Chondrocyte (in vitro differentiated cells): ENCODE data around the gene SMAD9. TPM values are rescaled to one million over a fixed set of nuclear protein-coding genes. Genes with fewer than 3 reads are reported as not detected.

Experiments used
- DNase-seq: peaks from one replicate; pipeline ENCODE4 v3.0.0; 2021; ENCODE audit warnings: mixed read lengths, low spot score
- H3K27ac Mint-ChIP-seq: one replicate; pipeline ENCODE4 v1.8.0; 2021; ENCODE audit warnings: mild to moderate bottlenecking, moderate library complexity, mixed read lengths; ENCODE audit not compliant: unreplicated experiment
- H3K27me3 Mint-ChIP-seq: 2 replicates; pipeline ENCODE4 v1.8.0; 2021; ENCODE audit warnings: low read depth, mixed read lengths
- H3K36me3 Mint-ChIP-seq: 2 replicates; pipeline ENCODE4 v1.8.0; 2021; ENCODE audit warnings: low read depth, mixed read lengths
- H3K4me1 Mint-ChIP-seq: 2 replicates; pipeline ENCODE4 v1.8.0; 2021; ENCODE audit warnings: low read depth, mild to moderate bottlenecking, mixed read lengths
- H3K4me3 Mint-ChIP-seq: one replicate; pipeline ENCODE4 v1.8.0; 2021; ENCODE audit warnings: mild to moderate bottlenecking, moderate library complexity, mixed read lengths; ENCODE audit not compliant: unreplicated experiment
- H3K9me3 Mint-ChIP-seq: 2 replicates; pipeline ENCODE4 v1.8.0; 2021; ENCODE audit warnings: low read depth, mixed read lengths
- total RNA-seq: library from RNA; stranded (reverse); gene quantifications from 3 replicates; pipeline ENCODE4 v1.2.1, GENCODE V29; 2021
- TF ChIP-seq, protein P1 (sequence below): fragments of 200-600 bp; sonication (generic); IDR thresholded peaks from 2 replicates; pipeline ENCODE4 v1.5.0; 2021; ENCODE audit warnings: antibody characterized with exemption, mild to moderate bottlenecking, moderate library complexity

Gene SMAD9
- total RNA-seq, 1 donor from 2014 or later, result 8.9 TPM

DNA sequence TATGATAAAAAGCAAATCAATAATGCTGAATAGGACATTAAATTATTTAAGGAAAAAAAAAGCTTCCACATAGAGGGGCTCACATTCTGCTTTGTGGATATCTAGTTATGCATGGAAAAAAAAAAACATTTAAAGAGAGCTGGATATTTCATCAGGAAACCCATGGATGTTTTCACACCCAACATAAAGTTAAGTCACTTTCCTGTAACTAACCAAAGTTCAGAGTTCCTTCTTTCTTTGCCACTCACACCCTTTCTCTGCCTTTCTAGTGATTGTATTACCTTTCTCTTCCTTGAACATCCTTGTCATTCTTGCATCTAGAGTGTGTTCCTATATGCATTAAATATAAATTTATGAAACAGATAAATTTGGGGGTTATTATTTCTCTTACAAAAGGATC, 53.8 kb downstream of the SMAD9 start:
- Mint-ChIP-seq H3K9me3 (no peaks in the 10 kb centered on the region), H3K36me3 (peaks cover 15% of the 10 kb centered on the region), H3K4me3 (no peak overlapping the region), H3K27ac (no peak overlapping the region), H3K27me3 (no peaks in the 10 kb centered on the region), H3K4me1 (peaks cover 4% of the 10 kb centered on the region)
- TF ChIP-seq, protein P1, sequence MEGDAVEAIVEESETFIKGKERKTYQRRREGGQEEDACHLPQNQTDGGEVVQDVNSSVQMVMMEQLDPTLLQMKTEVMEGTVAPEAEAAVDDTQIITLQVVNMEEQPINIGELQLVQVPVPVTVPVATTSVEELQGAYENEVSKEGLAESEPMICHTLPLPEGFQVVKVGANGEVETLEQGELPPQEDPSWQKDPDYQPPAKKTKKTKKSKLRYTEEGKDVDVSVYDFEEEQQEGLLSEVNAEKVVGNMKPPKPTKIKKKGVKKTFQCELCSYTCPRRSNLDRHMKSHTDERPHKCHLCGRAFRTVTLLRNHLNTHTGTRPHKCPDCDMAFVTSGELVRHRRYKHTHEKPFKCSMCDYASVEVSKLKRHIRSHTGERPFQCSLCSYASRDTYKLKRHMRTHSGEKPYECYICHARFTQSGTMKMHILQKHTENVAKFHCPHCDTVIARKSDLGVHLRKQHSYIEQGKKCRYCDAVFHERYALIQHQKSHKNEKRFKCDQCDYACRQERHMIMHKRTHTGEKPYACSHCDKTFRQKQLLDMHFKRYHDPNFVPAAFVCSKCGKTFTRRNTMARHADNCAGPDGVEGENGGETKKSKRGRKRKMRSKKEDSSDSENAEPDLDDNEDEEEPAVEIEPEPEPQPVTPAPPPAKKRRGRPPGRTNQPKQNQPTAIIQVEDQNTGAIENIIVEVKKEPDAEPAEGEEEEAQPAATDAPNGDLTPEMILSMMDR, result no peak
- no peak for DNase-seq

DNA sequence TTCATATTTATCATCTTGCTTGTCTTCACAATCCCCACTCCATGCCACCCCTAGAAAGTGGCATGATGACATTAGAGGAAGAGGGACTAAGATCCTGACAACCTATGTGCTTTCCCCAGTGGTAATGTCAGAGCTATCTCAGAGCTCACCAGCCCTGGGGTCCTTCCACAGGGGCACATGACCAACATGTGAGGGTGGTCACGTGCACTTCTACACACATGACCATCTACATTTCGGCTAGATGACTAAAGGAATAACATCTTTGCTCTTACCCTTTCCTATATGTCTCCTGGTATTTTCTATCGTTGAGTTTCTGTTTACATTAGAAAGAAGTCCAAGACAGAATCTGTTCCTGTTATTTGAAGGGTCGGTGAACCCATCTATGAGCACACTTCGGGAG, 54.8 kb downstream of the SMAD9 start:
- H3K27ac Mint-ChIP-seq, result no peak overlapping the region
- H3K36me3 Mint-ChIP-seq, result peaks cover 15% of the 10 kb centered on the region
- TF ChIP-seq, protein P1, result no peak
- no peak overlapping the region for H3K4me3 Mint-ChIP-seq
- no peaks in the 10 kb centered on the region for H3K27me3 Mint-ChIP-seq
- no peaks in the 10 kb centered on the region for H3K9me3 Mint-ChIP-seq
- peaks cover 4% of the 10 kb centered on the region for H3K4me1 Mint-ChIP-seq
- no peak for DNase-seq

DNA sequence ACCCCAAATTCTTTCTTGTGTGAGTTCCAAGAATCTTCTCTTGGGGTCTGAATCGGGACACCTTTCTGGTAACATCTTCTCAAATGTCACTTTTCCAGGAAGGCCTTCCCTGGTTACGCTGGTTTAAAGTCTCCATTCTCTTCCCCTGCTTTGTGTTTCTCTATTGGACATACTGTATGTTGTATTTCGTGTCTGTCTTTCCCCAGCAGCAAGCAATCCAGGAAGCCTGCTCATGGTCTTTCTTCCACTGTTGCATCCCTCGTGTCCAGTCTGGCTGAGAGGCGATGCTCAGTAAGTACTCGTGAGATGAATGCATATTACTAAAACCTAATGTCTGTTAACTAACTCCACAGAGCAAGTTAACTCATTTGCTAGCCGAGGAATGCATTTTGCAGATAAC, 57.3 kb downstream of the SMAD9 start:
- H3K9me3 Mint-ChIP-seq, result no peaks in the 10 kb centered on the region
- peaks cover 15% of the 10 kb centered on the region for H3K36me3 Mint-ChIP-seq
- no peak overlapping the region for H3K4me3 Mint-ChIP-seq
- H3K27ac Mint-ChIP-seq, result no peak overlapping the region
- TF ChIP-seq, protein P1, result no peak
- no peaks in the 10 kb centered on the region for H3K27me3 Mint-ChIP-seq
- peaks cover 4% of the 10 kb centered on the region for H3K4me1 Mint-ChIP-seq
- DNase-seq, result no peak

DNA sequence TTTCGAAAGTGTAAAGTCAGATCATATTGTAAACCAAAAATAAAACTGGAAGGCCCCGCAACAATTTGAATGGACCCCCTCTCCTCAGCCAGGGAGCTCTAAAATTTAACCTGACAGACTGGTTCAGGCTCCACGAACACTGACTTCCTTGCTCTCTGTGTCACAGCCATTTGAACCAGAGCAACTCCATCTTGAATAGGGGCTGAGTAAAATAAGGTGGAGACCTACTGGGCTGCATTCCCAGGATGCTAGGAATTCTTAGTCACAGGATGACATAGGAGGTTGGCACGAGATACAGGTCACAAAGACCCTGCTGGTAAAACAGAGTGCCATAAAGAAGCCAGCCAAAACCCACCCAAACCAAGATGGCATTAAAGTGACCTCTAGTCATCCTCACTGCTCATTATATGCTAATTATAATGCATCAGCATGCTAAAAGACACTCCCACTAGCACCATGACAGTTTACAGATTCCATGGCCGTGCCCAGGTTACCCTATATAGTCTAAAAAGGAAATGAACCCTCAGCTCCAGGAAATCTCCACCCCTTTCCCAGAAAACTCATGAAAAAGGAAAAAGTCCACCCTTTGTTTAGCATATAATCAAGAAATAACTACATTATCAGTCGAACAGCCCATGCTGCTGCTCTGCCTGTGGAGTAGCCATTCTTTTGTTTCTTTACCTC, 57.9 kb downstream of the SMAD9 start:
- Mint-ChIP-seq H3K4me1 (peaks cover 4% of the 10 kb centered on the region), H3K27me3 (no peaks in the 10 kb centered on the region), H3K36me3 (peaks cover 15% of the 10 kb centered on the region), H3K4me3 (no peak overlapping the region), H3K9me3 (no peaks in the 10 kb centered on the region), H3K27ac (no peak overlapping the region)
- no peak for DNase-seq
- TF ChIP-seq, protein P1, result no peak

DNA sequence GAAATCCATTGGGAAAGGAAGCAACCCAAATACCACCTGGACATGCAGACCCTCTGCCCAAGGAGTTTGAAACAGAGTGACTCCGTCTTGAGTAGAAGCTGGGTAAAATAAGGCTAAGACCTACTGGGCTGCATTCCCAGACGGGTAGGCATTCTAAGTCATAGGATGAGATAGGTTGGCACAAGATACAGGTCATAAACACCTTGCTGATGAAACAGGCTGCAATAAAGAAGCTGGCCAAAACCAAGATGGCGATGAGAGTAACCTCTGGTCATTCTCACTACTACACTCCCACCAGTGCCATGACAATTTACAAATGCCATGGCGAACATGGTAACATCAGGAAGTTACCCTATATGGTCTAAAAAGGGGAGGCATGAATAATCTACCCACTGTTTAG, 60.8 kb downstream of the SMAD9 start:
- Mint-ChIP-seq H3K36me3 (peaks cover 2% of the 10 kb centered on the region), H3K9me3 (no peaks in the 10 kb centered on the region), H3K4me3 (no peak overlapping the region), H3K27me3 (no peaks in the 10 kb centered on the region), H3K27ac (no peak overlapping the region), H3K4me1 (peaks cover 4% of the 10 kb centered on the region)
- DNase-seq, result no peak
- TF ChIP-seq, protein P1, result no peak
